Measurements from ENCODE around the gene TMCO4. TPM values are rescaled to one million over a fixed set of nuclear protein-coding genes. Genes with fewer than 3 reads are reported as not detected.

Gene TMCO4
- total and polyA plus RNA-seq, 12 donors: 6.1 to 12.2 (median 8.0) TPM

GRCh38 chr1:19715334-19716203 is 84.1 kb downstream of the TMCO4 start:
- Histone ChIP-seq H3K27ac (no peak overlapping the region), H3K36me3 (peaks cover 0 to 10% (median 0%) of the 10 kb centered on the region in 9 donors), H3K9me3 (no peaks in the 10 kb centered on the region), H3K4me1 (no peaks in the 10 kb centered on the region), H3K4me3 (no peak overlapping the region), H3K27me3 (no peaks in the 10 kb centered on the region)
- intact Hi-C loops (cut with DNase I): loop anchor here in 1 of 10 donors (10.0 kb wide), 1 partner anchor 89 kb away; no protein-coding TSS in a partner anchor
- TF ChIP-seq CTCF (IDR thresholded peaks at IDR 0.05): peak; percentile 58 to 87 (median 75)
- ATAC-seq: peak; percentile 58 to 94 (median 88)
- WGBS, 2 donors: 45 to 51% methylated on average over 12 of the region's 12 CpGs
- peak; percentile 76 to 84 for DNase-seq

- H3K27me3 ChIP-seq: no peaks in the 10 kb centered on the region
- no peak overlapping the region for H3K27ac ChIP-seq
- WGBS, 2 donors: 72 to 73% methylated on average over 4 of the region's 4 CpGs
- no peaks in the 10 kb centered on the region for H3K4me1 ChIP-seq
- ATAC-seq (no peak), DNase-seq (no peak)
- peaks cover 0 to 10% (median 0%) of the 10 kb centered on the region in 9 donors for H3K36me3 ChIP-seq
- intact Hi-C loops (cut with DNase I): loop anchor here in 1 of 10 donors (10.0 kb wide), 1 partner anchor 92 kb away; no protein-coding TSS in a partner anchor
- H3K4me3 ChIP-seq: no peak overlapping the region
- no peak for TF ChIP-seq CTCF (IDR thresholded peaks at IDR 0.05)
- H3K9me3 ChIP-seq: no peaks in the 10 kb centered on the region
Observed at GRCh38 chr1:19712928-19713327, 86.8 kb downstream of the TMCO4 start.

- 89 to 90% methylated on average over 12 of the region's 12 CpGs for WGBS, 2 donors
- Histone ChIP-seq H3K27ac (no peak overlapping the region), H3K36me3 (peaks cover 0 to 14% (median 0%) of the 10 kb centered on the region in 9 donors), H3K27me3 (no peaks in the 10 kb centered on the region), H3K9me3 (no peaks in the 10 kb centered on the region), H3K4me1 (no peaks in the 10 kb centered on the region), H3K4me3 (no peak overlapping the region)
- ATAC-seq: no peak
- intact Hi-C loops (cut with DNase I): loop anchor here in 1 of 10 donors (10.0 kb wide), 1 partner anchor 94 kb away; no protein-coding TSS in a partner anchor
- no peak for DNase-seq
- TF ChIP-seq CTCF (IDR thresholded peaks at IDR 0.05): no peak
Observed at GRCh38 chr1:19710825-19711611, 88.7 kb downstream of the TMCO4 start.

GRCh38 chr1:19709260-19709793 is 90.4 kb downstream of the TMCO4 start:
- H3K36me3 ChIP-seq: peaks cover 0 to 14% (median 0%) of the 10 kb centered on the region in 9 donors
- no peak for ATAC-seq
- H3K9me3 ChIP-seq: no peaks in the 10 kb centered on the region
- peaks cover 0 to 6% (median 6%) of the 10 kb centered on the region in 9 donors for H3K4me1 ChIP-seq
- intact Hi-C loops (cut with DNase I): no loop called here
- WGBS, 2 donors: 83 to 85% methylated on average over 4 of the region's 4 CpGs
- H3K27ac ChIP-seq: no peak overlapping the region
- H3K27me3 ChIP-seq: no peaks in the 10 kb centered on the region
- TF ChIP-seq CTCF (IDR thresholded peaks at IDR 0.05): no peak
- no peak overlapping the region for H3K4me3 ChIP-seq
- DNase-seq: no peak
